ENCODE measurements around the gene MSLN. TPM values are rescaled to one million over a fixed set of nuclear protein-coding genes. Genes with fewer than 3 reads are reported as not detected.

MSLN gene
- total and polyA plus RNA-seq, 2 donors (not counting 3 experiments of a cell fraction or from before 2014, with no cell fraction given), result not detected

GRCh38 chr16:792221-792995, 31.9 kb downstream of the MSLN start:
- H3K36me3 ChIP-seq (ENCODE audit: control insufficient read depth in 2 of 2, extremely low read depth in 1 of 2, insufficient read depth in 2 of 2, low read length in 2 of 2), result no peaks in the 10 kb centered on the region
- H3K79me2 ChIP-seq (ENCODE audit: control insufficient read depth, insufficient read depth, low read length), result peaks cover 17% of the 10 kb centered on the region
- H3K4me2 ChIP-seq (ENCODE audit: insufficient read depth, low read length), result no peak overlapping the region
- no peak overlapping the region for H3K27ac ChIP-seq (ENCODE audit: insufficient read depth, low read depth, low read length)
- H4K20me1 ChIP-seq (replicated peaks; ENCODE audit: control insufficient read depth, extremely low read depth, insufficient read depth, low read length), result no peaks in the 10 kb centered on the region
- CTCF ChIA-PET, result no interaction called here
- no peaks in the 10 kb centered on the region for H3K9me1 ChIP-seq (replicated peaks; ENCODE audit: control insufficient read depth, extremely low read depth, insufficient read depth, low read length)
- no peaks in the 10 kb centered on the region for H3K27me3 ChIP-seq (ENCODE audit: control insufficient read depth in 2 of 2, insufficient read depth in 2 of 2, low read length in 2 of 2)
- no peak overlapping the region for H3K9ac ChIP-seq (replicated peaks; ENCODE audit: extremely low read depth, insufficient read depth, low read length)
- DNase-seq (ENCODE audit: low read depth, low spot score), result no peak
- TF ChIP-seq, protein P1, sequence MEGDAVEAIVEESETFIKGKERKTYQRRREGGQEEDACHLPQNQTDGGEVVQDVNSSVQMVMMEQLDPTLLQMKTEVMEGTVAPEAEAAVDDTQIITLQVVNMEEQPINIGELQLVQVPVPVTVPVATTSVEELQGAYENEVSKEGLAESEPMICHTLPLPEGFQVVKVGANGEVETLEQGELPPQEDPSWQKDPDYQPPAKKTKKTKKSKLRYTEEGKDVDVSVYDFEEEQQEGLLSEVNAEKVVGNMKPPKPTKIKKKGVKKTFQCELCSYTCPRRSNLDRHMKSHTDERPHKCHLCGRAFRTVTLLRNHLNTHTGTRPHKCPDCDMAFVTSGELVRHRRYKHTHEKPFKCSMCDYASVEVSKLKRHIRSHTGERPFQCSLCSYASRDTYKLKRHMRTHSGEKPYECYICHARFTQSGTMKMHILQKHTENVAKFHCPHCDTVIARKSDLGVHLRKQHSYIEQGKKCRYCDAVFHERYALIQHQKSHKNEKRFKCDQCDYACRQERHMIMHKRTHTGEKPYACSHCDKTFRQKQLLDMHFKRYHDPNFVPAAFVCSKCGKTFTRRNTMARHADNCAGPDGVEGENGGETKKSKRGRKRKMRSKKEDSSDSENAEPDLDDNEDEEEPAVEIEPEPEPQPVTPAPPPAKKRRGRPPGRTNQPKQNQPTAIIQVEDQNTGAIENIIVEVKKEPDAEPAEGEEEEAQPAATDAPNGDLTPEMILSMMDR (IDR thresholded peaks at IDR 0.05; ENCODE audit: extremely low read depth in 1 of 2, insufficient read depth in 1 of 2, low read depth in 1 of 2, low read length in 2 of 2), result no peak
- TF ChIP-seq, protein P2, sequence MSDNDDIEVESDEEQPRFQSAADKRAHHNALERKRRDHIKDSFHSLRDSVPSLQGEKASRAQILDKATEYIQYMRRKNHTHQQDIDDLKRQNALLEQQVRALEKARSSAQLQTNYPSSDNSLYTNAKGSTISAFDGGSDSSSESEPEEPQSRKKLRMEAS (IDR thresholded peaks at IDR 0.05; ENCODE audit: insufficient read depth, insufficient read length), result no peak
- no peak for TF ChIP-seq FOS (IDR thresholded peaks at IDR 0.05; ENCODE audit: borderline replicate concordance, insufficient read depth, low read length)
- TF ChIP-seq POLR2AphosphoS5 (IDR thresholded peaks at IDR 0.05; ENCODE audit: insufficient read depth, low read depth, low read length), result no peak
- TF ChIP-seq EZH2 (IDR thresholded peaks at IDR 0.05; ENCODE audit: borderline replicate concordance, low read depth, low read length, severe bottlenecking), result no peak
- TF ChIP-seq JUN (IDR thresholded peaks at IDR 0.05; ENCODE audit: borderline replicate concordance, insufficient read depth, insufficient read length, low read depth), result no peak
- no peak for TF ChIP-seq POLR2A (IDR thresholded peaks at IDR 0.05; ENCODE audit: low read depth, low read length)
- TF ChIP-seq MYC (IDR thresholded peaks at IDR 0.05; ENCODE audit: low read depth, low read length), result no peak
- no peak for TF ChIP-seq GATA2 (IDR thresholded peaks at IDR 0.05; ENCODE audit: insufficient read depth, insufficient read length, low read depth, low read length)
- dilution Hi-C loops (cut with MboI; ENCODE audit: extremely low pct_ligation_motif_present, low sequenced_read_pairs), result no loop called here
- no TSS peak for BruUV-seq (replicated peaks)
- H3K4me3 ChIP-seq (replicated peaks in 1 of 3; ENCODE audit: insufficient read depth in 1 of 3, low read depth in 1 of 3, low read length in 3 of 3), result no peak overlapping the region
- no peaks in the 10 kb centered on the region for H3K9me3 ChIP-seq (replicated peaks; ENCODE audit: control insufficient read depth, insufficient read depth, low read length)
- no peak for FAIRE-seq
- POLR2A ChIA-PET, result no interaction called here
- intact Hi-C loops (cut with micrococcal nuclease), result no loop called here
- peaks cover 7% of the 10 kb centered on the region for H3K4me1 ChIP-seq (ENCODE audit: control insufficient read depth, extremely low read depth, insufficient read depth, low read length)
- no peak overlapping the region for H2AFZ ChIP-seq (ENCODE audit: low read depth, low read length)

Measured in endothelial cell of umbilical vein (primary cell).